ENCODE results near the gene MLX. TPM values are rescaled to one million over a fixed set of nuclear protein-coding genes. Genes with fewer than 3 reads are reported as not detected.
A peak's percentile ranks its signal among the peaks of the same experiment; 100 is the strongest.

Gene MLX, protein sequence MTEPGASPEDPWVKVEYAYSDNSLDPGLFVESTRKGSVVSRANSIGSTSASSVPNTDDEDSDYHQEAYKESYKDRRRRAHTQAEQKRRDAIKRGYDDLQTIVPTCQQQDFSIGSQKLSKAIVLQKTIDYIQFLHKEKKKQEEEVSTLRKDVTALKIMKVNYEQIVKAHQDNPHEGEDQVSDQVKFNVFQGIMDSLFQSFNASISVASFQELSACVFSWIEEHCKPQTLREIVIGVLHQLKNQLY
- polyA plus RNA-seq (2012; ENCODE audit: insufficient read length, low read depth): 117 TPM

DNA sequence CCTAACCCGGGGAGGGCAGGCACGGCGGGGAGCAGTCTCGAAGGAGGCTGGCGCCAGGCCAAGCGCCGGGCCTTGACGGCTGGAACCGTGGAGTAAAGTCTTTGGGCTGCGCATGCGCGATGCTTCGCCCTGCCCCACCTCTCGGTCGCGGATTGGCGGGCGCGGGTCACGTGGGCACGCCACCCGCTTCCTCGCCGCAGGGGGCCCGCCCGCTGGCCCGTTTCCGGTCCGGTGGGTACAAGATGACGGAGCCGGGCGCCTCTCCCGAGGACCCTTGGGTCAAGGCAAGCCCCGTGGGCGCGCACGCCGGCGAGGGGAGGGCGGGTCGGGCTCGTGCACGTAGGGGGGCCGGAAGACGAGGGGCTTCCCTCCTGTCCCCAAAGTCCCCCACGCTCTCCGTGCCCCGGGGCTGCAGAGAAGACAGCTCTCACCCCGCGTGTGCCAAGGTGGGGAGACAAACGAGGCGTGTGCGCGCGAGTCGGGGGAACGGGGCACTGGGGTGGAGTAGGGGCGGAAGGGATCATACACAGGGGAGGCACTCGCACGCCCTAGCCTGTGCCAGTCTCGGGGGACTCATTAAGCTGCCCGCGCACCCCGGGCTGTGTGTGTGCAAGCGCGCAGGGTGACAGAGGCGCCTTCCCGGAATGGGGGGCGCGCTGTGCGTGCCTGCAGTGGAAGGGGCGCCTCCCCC, at the start of gene MLX:
Gene MLX (plus strand): TSS at position 218 of the 691 bp plus-strand sequence. CDS start 25 bp downstream, at position 243.
- TF ChIP-seq TAF1 (IDR thresholded peaks at IDR 0.05; ENCODE audit: borderline replicate concordance, insufficient read depth, low read length) (peak; percentile 84; the same call in 1 of the 2 replicates), FOXP2 (optimal IDR thresholded peaks at IDR 0.05; ENCODE audit: borderline replicate concordance, extremely low read depth, extremely low read length, insufficient read depth) (peak; percentile 79), SIN3A (IDR thresholded peaks at IDR 0.05; ENCODE audit: borderline replicate concordance, insufficient read depth, low read length) (peak; percentile 74; the same call in 1 of the 2 replicates), POLR2AphosphoS5 (IDR thresholded peaks at IDR 0.05; ENCODE audit: low read depth, low read length) (peak; percentile 84)
- TF ChIP-seq, protein P1, sequence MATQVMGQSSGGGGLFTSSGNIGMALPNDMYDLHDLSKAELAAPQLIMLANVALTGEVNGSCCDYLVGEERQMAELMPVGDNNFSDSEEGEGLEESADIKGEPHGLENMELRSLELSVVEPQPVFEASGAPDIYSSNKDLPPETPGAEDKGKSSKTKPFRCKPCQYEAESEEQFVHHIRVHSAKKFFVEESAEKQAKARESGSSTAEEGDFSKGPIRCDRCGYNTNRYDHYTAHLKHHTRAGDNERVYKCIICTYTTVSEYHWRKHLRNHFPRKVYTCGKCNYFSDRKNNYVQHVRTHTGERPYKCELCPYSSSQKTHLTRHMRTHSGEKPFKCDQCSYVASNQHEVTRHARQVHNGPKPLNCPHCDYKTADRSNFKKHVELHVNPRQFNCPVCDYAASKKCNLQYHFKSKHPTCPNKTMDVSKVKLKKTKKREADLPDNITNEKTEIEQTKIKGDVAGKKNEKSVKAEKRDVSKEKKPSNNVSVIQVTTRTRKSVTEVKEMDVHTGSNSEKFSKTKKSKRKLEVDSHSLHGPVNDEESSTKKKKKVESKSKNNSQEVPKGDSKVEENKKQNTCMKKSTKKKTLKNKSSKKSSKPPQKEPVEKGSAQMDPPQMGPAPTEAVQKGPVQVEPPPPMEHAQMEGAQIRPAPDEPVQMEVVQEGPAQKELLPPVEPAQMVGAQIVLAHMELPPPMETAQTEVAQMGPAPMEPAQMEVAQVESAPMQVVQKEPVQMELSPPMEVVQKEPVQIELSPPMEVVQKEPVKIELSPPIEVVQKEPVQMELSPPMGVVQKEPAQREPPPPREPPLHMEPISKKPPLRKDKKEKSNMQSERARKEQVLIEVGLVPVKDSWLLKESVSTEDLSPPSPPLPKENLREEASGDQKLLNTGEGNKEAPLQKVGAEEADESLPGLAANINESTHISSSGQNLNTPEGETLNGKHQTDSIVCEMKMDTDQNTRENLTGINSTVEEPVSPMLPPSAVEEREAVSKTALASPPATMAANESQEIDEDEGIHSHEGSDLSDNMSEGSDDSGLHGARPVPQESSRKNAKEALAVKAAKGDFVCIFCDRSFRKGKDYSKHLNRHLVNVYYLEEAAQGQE (IDR thresholded peaks at IDR 0.05; ENCODE audit: insufficient read depth in 1 of 2, low read depth in 2 of 2, low read length in 2 of 2): 0 out of 4 replicates have a peak, but pooled peaks of 1 of the 2 experiments have one; percentile 22

DNA sequence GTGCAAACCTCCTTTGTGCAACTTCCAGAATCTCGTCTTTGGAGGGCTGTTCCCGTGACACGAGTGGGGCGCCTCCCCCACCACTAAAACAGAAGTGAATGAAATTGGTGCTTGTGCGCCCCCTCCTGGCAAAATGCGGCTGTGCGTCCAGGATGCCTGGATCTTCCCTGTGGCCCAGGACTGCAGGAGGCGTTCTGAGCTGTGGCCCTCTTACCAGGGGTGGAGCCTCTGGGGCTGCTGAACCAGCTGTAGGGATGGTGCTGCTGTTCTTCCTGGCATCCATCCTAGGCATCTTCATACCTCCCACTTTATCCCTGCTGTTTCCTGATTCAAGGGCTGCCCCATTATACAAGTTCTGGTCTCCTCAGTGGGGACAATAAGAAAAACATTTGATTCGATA, 49.4 kb upstream of the MLX start:
- TF ChIP-seq POLR2AphosphoS5 (IDR thresholded peaks at IDR 0.05; ENCODE audit: low read depth, low read length) (no peak), FOXP2 (optimal IDR thresholded peaks at IDR 0.05; ENCODE audit: borderline replicate concordance, extremely low read depth, extremely low read length, insufficient read depth) (peak; percentile 52)

DNA sequence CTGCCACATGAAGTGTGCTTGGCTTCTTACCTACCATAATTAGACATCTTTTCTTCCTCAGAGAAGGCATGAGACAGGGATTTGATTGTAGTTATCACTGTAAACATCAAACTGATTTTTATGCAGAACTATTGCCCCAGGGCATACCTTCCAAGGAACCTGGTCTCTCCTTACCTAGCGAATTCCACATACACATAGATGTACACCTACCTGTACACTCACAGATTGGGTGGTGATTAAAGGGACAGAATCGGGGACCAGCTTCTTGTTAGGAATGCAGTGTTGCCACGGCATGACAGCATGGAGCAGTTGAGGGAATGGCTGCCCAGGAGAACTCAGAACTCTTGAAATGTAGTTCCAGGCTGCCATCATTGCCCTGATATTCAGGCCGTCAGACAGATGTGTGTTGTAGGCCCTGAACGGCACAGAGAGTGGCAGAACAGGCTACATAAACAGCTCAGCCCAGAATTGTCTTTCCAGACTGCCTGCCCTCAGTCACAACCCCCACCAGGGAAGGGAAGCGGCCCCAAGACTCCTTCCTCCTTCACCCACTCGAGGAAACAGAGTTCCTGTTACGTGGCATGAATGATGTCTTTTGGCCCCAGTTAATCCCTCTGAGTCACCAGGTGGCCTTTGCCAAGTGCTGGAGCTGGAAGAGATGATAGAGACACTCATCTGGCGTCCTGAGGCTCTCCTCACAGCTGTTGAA, 48.7 kb upstream of the MLX start:
- TF ChIP-seq FOXP2 (optimal IDR thresholded peaks at IDR 0.05; ENCODE audit: borderline replicate concordance, extremely low read depth, extremely low read length, insufficient read depth) (no peak), SIN3A (IDR thresholded peaks at IDR 0.05; ENCODE audit: borderline replicate concordance, insufficient read depth, low read length) (no peak), POLR2AphosphoS5 (IDR thresholded peaks at IDR 0.05; ENCODE audit: low read depth, low read length) (no peak), TAF1 (IDR thresholded peaks at IDR 0.05; ENCODE audit: borderline replicate concordance, insufficient read depth, low read length) (no peak)
- TF ChIP-seq, protein P1 (IDR thresholded peaks at IDR 0.05; ENCODE audit: insufficient read depth in 1 of 2, low read depth in 2 of 2, low read length in 2 of 2): 0 out of 4 replicates have a peak, but pooled peaks of 1 of the 2 experiments have one; percentile 32

DNA sequence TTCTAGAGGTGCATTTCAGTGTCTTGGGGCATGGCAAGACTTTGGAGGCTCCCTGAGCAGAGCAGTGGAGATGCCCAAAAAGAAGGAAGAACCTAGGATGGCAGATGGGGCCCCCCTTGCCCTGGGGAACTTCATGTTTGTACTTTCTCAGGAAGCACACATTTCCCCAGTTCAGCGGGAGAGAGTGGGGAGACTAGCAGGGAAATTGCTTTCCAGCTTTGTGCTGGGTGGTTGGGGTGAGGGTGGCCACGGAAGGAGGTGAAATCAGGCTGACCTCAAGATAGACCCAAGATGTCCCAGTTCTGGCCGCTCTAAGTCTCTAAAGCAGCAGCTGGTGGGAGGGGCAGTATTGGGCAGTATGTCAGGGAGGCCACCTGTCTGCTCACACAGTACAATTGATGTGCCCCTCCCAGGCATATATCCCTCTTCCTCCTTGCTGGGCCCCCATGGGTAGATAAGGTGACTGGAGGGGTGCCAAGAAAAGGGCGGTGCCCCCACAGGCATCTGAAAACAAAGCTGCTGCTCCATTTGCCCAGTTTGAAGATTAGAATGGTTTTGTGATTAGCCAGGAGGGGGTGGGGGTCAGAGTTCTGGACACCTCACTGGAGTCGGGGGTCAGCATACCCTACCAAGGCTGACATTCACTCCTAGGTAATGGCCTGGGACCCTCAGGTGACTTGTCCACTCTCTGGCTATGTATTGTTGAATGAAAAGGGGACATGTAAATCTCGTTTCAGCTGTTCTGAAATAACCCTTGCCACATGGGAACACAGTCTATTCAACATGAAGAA, 48.0 kb upstream of the MLX start:
- no peak for TF ChIP-seq TAF1 (IDR thresholded peaks at IDR 0.05; ENCODE audit: borderline replicate concordance, insufficient read depth, low read length)
- no peak for TF ChIP-seq SIN3A (IDR thresholded peaks at IDR 0.05; ENCODE audit: borderline replicate concordance, insufficient read depth, low read length)
- TF ChIP-seq POLR2AphosphoS5 (IDR thresholded peaks at IDR 0.05; ENCODE audit: low read depth, low read length): no peak
- TF ChIP-seq, protein P1 (IDR thresholded peaks at IDR 0.05; ENCODE audit: insufficient read depth in 1 of 2, low read depth in 2 of 2, low read length in 2 of 2): no peak
- no peak for TF ChIP-seq FOXP2 (optimal IDR thresholded peaks at IDR 0.05; ENCODE audit: borderline replicate concordance, extremely low read depth, extremely low read length, insufficient read depth)

All from PFSK-1 (cell line).